HG03097 (cell line): ENCODE results near the gene GRIN2C.

Source experiments
- ATAC-seq: cut with Tn5 transposase; IDR thresholded peaks from one replicate; pipeline ENCODE4 v1.9.1; 2021; ENCODE audit not compliant: unreplicated experiment, low FRiP score

Gene GRIN2C

GRCh38 chr17:74850310-74850709, 9.4 kb downstream of the GRIN2C start:
- ATAC-seq, result no peak

GRCh38 chr17:74848656-74849399, 10.9 kb downstream of the GRIN2C start:
- ATAC-seq, result no peak

- no peak for ATAC-seq
Measured at GRCh38 chr17:74846621-74847020, 13.1 kb downstream of the GRIN2C start.

- ATAC-seq, result no peak
Measured at GRCh38 chr17:74843352-74843627, 16.4 kb downstream of the GRIN2C start.

- ATAC-seq, result no peak
Measured at GRCh38 chr17:74842599-74843351, 16.9 kb downstream of the GRIN2C start.

GRCh38 chr17:74842146-74842598, 17.5 kb downstream of the GRIN2C start:
- ATAC-seq, result no peak

GRCh38 chr17:74840989-74841666, 18.6 kb downstream of the GRIN2C start:
- ATAC-seq, result no peak

GRCh38 chr17:74839990-74840852, 19.5 kb downstream of the GRIN2C start:
- no peak for ATAC-seq

GRCh38 chr17:74838274-74838673, 21.4 kb downstream of the GRIN2C start:
- no peak for ATAC-seq

GRCh38 chr17:74836691-74837467, 22.8 kb downstream of the GRIN2C start:
- no peak for ATAC-seq

GRCh38 chr17:74836191-74836590, 23.5 kb downstream of the GRIN2C start:
- ATAC-seq, result no peak

GRCh38 chr17:74833501-74834377, 25.9 kb downstream of the GRIN2C start:
- no peak for ATAC-seq

GRCh38 chr17:74832421-74832820, 27.3 kb downstream of the GRIN2C start:
- no peak for ATAC-seq

- ATAC-seq, result no peak
Measured at GRCh38 chr17:74831444-74832146, 28.1 kb downstream of the GRIN2C start.

GRCh38 chr17:74830861-74831260, 28.8 kb downstream of the GRIN2C start:
- ATAC-seq, result no peak

GRCh38 chr17:74827800-74828199, 31.9 kb downstream of the GRIN2C start:
- ATAC-seq, result no peak

- no peak for ATAC-seq
Measured at GRCh38 chr17:74825952-74826719, 33.5 kb downstream of the GRIN2C start.
